Fibroblast of upper back skin (primary cell): ENCODE results near the gene TSC2.

ENCODE experiments used
- DNase-seq: peaks from one replicate; pipeline ENCODE4 v3.0.0-alpha.2; 2013

The TSC2 gene

GRCh38 chr16:2044541-2044940 is 3.2 kb upstream of the TSC2 start:
- DNase-seq = no peak

GRCh38 chr16:2045965-2046892 is 1.6 kb upstream of the TSC2 start:
- DNase-seq = no peak

- no peak for DNase-seq
These were observed 874 bp upstream of the TSC2 start for GRCh38 chr16:2046893-2047329.

- DNase-seq = no peak
These were observed 345 bp downstream of the TSC2 start for GRCh38 chr16:2048116-2048543.

GRCh38 chr16:2053211-2053610 is 5.4 kb downstream of the TSC2 start:
- DNase-seq = no peak

- no peak for DNase-seq
These were observed 6.1 kb downstream of the TSC2 start for GRCh38 chr16:2053897-2054296.

GRCh38 chr16:2054543-2055245 is 6.9 kb downstream of the TSC2 start:
- no peak for DNase-seq

GRCh38 chr16:2056077-2056476 is 8.3 kb downstream of the TSC2 start:
- DNase-seq = no peak

GRCh38 chr16:2056681-2057407 is 9.1 kb downstream of the TSC2 start:
- no peak for DNase-seq

GRCh38 chr16:2057438-2057837 is 9.7 kb downstream of the TSC2 start:
- no peak for DNase-seq

- DNase-seq = no peak
These were observed 10.6 kb downstream of the TSC2 start for GRCh38 chr16:2058420-2058819.

GRCh38 chr16:2058872-2059271 is 11.1 kb downstream of the TSC2 start:
- no peak for DNase-seq

GRCh38 chr16:2060346-2060745 is 12.6 kb downstream of the TSC2 start:
- no peak for DNase-seq

- no peak for DNase-seq
These were observed 13.2 kb downstream of the TSC2 start for GRCh38 chr16:2061023-2061422.

GRCh38 chr16:2061526-2061925 is 13.7 kb downstream of the TSC2 start:
- DNase-seq = no peak

- no peak for DNase-seq
These were observed 15.0 kb downstream of the TSC2 start for GRCh38 chr16:2062801-2063200.

GRCh38 chr16:2063861-2064260 is 16.1 kb downstream of the TSC2 start:
- no peak for DNase-seq

- DNase-seq = no peak
These were observed 16.7 kb downstream of the TSC2 start for GRCh38 chr16:2064368-2064945.

GRCh38 chr16:2066139-2066538 is 18.4 kb downstream of the TSC2 start:
- no peak for DNase-seq

GRCh38 chr16:2070576-2071453 is 23.0 kb downstream of the TSC2 start:
- no peak for DNase-seq

GRCh38 chr16:2071454-2072202 is 23.8 kb downstream of the TSC2 start:
- DNase-seq = no peak
